GM11168 (cell line): ENCODE measurements around the gene WBP11.
"Not testable (repeated sequence)": the region's sequence is repeated elsewhere in the genome, so short reads cannot be mapped to it uniquely, and the experiment has no call there.

Experiments used
- in situ Hi-C: fragments of 300-500 bp; cut with MboI; formaldehyde crosslinking; loops from one replicate; pipeline ENCODE4 v1.12.0; 2022; ENCODE audit warnings: low sequenced_read_pairs; ENCODE audit not compliant: unreplicated experiment

WBP11 gene

DNA sequence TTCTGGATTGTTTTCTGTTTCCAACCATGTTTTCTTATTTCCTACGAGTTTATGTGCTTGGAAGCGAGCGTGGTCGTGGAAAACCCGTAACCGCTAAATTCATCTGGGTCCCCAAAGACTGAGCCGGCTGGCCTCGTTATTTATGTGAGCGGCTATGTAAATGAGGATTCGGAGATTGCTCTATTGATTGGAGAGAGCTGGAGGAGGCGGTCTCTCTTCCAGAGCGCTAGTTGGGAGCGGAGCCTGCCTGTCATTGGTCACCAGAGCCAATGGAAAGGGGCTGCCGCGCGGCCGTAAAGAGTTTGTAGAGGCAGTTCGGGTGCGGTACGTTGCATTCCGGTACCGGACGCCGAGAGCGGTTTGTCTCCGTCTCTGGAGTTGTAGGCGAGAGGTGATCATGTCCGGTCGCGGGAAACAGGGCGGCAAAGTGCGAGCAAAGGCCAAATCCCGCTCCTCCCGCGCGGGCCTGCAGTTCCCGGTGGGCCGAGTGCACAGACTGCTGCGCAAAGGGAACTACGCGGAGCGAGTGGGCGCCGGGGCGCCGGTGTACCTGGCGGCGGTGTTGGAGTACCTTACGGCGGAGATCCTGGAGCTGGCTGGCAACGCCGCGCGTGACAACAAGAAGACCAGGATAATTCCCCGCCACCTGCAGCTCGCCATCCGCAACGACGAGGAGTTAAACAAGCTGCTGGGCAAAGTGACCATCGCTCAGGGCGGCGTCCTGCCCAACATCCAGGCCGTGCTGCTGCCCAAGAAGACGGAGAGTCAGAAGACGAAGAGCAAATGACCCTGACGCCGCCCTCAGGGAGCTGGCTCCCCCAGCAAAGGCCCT lies 29.0 kb downstream of the WBP11 start:
- in situ Hi-C loops = no loop called here

DNA sequence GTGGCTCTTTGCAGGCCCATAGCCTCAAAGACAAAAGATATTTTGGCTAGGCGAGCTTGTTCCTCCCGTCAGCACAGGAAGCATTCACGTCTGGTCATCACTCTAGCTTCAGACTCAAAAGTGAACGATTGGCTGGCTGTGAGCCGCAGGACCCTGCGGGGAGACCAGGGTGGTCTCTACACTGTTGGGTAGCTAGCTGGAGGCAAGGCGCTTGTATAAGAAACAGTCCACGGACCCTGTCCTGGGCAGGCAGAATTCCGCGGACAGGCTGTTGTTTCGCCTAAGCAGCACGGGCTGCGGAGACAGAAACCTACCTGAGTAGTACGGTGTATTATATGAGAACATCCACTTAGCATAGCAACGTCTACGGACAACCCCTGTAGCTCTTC lies 29.6 kb downstream of the WBP11 start:
- in situ Hi-C loops = no loop called here

DNA sequence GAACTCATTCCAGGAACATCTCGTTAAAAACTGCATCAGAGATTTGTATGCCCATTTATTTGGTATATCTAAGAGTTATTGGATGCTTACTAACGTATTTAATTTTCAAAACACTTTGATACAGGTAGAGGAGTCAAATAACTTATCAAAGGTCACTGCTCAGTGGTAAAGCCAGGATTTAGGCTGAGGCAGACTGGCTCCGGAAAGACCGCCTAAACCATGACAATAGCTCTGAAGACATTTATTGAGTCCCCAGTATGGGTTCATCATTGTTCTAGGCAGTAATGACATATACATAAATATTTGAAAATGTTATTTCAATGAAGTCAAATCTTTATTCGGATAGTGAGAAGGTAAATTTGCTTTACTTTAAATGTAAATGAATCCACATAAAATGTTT lies 30.3 kb downstream of the WBP11 start:
- in situ Hi-C loops = no loop called here

DNA sequence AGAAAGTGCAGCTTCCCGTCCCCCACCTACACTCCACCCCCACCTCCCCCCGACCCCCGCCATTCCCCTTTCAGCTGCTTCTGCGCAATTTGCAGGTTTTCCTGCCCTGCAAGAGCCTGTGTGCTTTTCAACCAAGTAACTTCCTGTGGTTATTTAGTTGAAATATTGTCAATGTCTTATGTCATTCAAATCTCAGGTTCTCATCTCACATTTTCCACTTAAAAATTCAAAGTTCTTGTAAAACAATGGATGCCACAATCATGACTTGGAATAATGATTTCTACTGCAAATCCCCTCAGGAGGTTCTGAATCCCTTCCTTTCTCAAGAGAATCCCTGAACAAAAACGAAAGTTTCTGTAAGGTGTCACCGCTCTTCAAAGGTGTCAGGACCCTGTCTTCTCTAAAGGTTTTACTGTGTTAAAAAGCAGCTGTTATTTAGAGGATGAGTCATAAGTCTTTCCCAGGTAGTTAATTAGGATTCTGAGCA lies 31.6 kb downstream of the WBP11 start:
- in situ Hi-C loops = no loop called here

DNA sequence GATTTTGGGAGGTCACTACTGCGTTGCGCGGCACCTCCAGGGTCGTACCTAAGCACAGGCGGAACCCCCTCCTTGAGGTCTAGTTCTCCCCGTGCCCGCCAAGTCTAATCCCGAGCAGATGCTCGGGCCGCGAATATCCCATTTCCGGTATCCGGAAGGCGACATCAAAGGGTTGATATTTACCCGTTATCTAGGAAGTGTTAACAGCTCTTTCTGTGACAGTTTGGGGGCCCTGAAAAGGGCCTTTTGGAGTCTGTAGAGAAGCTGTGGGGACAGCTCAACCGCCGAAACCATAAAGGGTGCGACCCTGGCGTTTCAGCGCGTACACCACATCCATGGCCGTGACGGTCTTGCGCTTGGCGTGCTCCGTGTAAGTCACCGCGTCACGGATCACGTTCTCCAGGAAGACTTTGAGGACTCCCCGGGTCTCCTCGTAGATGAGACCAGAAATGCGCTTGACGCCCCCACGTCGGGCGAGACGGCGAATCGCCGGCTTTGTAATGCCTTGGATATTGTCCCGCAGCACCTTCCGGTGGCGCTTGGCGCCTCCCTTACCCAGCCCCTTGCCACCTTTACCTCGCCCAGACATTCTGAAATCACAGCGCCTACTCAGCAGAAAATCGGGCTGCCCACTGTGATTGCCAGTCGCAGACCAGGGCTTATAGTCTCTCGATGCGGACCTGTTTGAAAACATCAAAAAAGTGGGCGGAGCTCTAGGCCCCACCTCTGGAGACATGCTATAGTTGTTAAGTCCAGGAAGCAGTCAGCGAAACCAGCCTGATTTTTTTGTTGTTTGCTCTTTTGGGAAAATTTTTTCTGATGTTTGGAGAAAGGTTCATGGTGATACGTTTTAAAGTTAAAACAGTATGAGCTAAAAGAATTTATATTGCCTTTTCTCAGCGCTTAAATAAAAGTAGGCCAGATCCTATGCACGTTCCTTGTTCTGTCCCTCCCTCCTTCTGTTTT lies 32.5 kb downstream of the WBP11 start:
- in situ Hi-C loops = no loop called here

DNA sequence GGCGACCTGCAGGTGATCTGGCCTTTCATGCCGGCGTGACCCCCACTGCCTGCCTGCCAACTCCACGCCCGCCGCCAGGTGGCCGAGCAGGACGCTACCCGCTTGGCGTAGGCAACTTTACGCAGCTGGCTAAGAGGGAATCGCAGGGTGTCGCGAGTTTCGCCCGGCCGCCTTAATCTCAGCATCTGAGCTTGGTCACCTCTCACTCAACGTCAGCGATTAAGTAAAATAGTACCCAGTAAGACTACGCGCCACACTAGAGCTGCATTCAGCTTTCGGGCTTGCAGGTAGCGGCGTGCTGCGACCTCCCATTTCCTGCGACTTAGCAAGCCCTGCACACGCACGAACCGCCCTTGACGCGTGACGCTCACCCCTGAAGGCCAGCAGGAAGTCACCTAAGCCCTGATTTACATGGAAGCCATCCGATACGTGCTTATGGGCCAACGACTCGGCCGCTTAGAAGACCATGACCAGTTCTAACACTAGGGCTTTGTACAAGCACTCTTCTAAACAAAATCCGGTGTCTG lies 33.2 kb downstream of the WBP11 start:
- in situ Hi-C loops = no loop called here

DNA sequence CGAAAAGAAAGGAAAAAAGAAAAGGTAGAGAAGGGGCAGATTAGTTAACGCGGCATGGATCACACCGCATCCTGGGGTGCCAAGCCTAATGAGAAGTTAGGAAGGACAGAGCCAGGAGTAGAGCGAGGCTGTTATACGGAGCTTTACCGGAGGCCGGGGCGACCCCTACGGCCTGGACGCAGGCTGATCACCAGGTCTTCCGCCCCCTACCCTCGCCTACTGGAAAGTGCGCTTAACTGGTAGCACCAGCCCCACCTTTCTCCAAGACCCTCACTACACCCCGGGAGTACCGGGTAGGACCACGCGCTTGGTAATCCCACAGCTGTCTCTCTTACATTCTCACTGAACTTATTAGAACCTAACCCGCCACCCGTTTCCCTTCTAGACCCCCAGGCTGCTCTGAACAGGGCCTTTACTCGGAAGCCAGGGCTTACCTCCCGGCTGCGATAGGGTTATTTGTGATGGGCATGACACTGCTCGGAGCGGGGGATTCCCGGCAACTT lies 33.8 kb downstream of the WBP11 start:
- in situ Hi-C loops = no loop called here

DNA sequence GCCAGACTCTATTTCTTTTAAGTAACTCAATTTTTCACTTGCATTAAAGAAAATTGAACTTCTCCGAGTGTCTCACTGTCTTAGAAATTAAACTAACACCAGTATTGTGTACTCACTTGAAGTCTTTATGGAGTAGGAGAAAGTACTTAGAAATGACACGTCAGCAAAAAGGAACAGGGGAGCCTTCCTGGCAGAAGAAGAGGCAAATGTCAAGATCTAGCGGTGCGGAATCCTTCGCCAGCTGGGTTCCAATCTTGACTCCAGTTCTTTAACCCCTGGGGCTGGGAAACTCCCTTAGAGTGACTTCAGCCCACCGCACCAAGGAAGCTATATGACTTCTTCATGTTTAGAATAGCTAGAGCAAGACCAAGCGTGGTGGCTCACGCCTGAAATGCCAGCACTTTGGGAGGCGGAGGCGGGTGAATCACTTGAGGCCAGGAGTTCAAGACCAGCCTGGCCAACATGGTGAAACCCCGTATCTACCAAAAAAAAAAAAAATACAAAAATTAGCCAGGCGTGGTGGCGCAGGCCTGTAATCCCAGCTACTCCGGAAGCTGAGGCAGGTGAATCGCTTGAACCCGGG lies 34.4 kb downstream of the WBP11 start:
- in situ Hi-C loops = no loop called here

DNA sequence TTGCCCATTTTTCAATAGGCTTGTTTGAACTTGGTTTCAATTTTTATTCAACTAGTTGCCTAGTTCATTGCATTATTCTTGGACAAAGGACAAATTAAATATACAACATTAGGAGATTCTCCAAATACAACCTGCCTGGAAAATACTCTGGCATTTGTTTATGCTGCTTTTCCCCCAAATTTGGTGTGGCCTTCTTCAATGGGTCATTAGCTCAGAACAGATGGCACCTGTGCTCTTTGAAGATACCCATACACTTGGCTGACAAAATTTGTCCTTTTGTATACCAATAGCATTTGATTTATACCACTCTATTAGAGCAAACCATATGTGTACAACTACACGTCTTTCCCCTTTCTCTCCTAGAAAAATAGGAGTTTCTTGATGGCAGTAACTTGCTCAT lies 35.7 kb downstream of the WBP11 start:
- in situ Hi-C loops = no loop called here

DNA sequence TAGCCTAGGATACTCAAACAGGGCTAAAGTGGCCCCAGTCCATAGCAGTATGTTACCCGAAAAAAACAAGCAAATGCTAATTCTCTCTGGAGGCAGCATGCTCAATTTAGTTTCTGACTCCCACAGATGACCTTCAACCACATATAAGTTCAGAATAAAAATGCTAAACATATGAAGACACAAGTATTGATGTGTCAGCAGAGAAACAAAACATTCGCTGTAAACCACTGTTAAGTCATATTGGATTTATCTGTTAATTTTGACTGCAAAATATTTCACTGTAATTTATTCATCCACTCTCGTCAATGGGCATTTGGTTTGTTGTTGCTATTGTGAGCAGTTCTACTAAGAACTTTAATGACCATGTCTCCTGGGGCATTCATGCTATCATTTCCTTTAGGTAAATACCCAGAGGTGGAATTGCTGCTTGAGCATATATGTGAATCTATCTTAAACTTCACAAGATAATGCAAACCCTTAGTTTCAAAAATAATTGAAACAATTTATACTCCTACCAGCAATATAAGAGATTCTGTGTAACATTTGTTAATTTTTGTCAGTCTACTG lies 36.5 kb downstream of the WBP11 start:
- in situ Hi-C loops = no loop called here

DNA sequence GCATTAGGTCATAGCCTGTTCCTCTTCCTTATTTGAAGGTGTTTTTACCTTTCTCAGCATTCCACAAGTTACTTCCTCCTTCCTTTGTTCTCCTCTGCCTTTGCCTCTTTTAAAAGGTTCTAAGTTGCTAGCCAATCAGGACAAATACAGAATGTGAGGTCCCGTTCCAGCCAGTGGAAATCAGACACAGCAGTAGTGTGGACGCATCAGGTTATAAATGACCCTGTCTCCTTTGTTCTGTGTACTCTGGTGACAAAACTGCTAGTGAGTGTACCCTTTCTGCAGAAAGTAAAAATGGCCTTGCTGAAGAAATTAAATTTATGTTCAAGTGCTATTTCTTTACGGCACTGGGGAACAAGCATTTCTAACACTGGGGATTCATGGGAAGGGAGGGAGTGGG lies 37.3 kb downstream of the WBP11 start:
- in situ Hi-C loops = not testable (repeated sequence)

DNA sequence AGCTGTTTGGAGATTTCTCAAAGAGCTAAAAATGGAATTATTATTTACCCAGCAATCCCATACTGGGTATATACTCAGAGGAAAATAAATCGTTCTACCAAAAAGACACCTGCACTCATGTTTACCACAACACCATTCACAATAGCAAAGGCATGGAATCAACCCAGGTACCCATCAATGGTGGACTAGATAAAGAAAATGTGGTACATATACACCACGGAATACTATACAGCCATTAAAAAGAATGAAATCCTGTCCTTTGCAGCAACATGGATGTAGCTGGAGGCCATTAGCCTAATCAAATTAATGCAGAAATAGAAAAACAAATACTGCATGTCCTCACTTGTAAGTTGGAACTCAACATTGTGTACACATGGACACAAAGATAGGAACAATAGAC lies 37.9 kb downstream of the WBP11 start:
- in situ Hi-C loops = no loop called here

DNA sequence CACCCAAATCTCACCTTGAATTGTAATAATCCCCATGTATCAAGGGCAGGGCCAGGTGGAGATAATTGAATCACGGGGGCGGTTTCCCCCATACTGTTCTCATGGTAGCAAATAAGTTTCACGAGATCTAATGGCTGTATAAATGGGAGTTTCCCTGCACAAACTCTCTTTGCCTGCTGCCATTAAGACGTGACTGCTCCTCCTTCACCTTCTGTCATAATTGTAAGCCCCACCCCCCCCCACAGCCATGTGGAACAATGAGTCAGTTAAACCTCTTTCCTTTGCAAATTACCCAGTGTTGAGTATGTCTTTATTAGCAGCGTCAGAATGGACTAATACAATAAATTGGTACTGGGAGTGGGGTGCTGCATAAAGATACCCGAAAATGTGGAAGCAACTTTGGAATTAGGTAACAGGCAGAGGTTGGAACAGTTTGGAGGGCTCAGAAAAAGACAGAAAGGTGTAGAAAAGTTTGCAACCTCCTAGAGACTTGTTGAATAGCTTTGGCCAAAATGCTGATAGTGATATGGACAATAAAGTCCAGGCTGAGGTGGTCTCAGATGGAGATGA lies 43.5 kb downstream of the WBP11 start:
- in situ Hi-C loops = not testable (repeated sequence)

DNA sequence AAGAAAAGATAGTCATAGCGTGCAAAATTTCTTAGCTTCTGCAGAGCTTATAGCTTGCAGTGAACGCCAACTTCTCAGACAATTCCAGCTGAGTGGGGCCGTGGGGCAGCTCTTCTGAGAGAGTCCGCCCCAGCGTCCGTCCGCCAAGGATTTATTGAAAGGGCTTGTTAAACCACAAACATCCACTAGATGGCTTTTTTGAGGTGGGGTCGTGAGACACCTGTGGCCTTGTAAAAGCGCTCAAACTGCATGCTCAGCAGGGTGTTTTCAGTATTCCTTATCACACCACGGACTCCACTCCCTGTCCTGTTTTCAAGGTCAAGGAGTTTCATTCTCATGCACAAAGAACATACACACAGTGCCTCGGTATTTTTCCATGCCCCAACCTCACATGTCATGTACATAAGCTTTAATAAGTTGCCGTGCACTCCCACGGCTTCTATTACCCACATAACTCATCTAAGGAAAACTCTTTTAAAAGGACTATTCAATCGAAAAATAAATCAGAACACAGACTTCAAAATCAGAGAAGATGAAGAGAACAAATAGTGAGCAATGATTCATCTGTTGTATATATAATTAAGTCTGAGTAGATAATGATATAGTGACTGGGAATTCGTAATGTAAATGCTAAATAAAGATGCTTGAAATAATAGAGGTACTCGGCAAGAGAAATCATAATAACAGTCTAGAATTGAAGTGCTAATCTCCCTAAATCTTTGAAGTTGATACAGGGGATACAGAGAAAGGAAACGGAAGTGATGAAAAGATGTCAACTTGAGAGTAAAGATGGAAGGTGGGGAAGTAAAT lies 46.7 kb downstream of the WBP11 start:
- in situ Hi-C loops = no loop called here

DNA sequence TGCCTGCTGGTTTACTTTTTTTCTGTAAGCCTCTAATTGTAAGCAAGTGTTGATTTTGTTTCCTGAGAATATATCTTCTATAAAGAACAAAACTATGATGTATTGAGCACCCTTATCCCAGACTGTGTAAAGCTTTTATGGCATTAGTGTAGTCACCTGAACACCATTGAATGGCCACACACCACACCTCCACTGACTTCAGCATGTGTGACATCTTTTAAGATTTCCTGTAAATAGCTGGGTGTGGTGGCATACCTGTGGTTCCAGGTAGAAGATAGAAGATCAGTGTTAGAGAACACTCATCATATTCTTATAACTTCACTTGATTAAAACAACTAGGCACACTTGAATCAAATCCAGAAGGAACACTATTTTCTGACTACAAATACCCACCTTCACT lies 51.3 kb downstream of the WBP11 start:
- in situ Hi-C loops = no loop called here

DNA sequence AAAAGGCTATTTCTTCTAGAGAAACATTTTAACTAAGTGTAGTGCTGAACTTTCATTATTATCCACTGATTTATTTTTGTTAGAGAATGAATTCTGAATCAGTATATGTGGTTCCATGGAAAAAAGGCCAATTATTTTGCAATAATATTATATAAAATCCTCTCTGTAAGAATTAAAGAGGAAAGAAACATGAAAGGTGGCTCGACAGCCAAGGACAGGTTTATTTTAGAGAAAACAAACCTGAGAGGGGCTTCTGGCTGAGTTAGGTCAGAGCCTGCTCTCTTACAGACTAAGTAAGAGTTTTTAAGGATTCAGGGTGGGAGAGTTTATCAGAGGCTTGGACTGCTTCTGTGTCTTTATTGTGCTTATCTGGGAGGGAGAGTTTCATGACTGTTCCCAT lies 60.2 kb downstream of the WBP11 start:
- in situ Hi-C loops = loop anchor here (25.0 kb wide), 1 partner anchor 469 kb away; the partner anchor contains the start of gene RERG

DNA sequence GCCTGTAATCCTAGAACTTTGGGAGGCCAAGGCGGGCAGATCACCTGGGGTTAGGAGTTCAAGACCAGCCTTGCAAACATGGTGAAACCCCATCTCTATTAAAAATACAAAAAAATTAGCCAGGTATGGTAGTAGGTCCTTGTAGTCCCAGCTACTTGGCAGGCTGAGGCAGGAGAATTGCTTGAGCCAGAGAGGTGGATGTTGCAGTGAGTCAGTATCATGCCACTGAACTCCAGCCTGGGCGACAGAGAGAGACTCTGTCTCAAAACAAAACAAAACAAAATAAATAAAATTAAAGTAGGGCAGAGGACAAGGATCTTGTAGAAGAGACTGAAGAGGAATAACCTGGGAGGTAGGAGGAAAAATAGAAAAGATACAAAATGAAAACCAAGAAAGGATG lies 61.3 kb downstream of the WBP11 start:
- in situ Hi-C loops = loop anchor here (25.0 kb wide), 1 partner anchor 470 kb away; the partner anchor contains the start of gene RERG

DNA sequence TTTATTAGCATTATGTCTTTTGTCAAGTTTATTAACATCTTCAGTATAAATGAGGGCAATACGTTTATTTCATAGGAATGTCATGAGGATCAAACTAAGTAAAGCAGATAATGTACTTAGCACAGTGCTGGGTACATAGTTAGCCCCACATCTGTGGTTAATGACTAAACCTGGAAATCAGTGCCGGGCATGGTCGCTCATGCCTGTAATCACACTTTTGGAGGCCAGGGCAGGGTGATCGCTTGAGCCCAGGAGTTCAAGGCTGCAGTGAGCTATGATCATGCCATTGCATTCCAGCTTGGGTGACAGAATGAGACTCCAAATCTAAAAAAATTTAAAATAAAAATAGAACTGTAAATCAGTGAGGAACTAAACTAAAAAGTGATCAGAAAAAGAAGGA lies 62.1 kb downstream of the WBP11 start:
- in situ Hi-C loops = loop anchor here (25.0 kb wide), 1 partner anchor 471 kb away; the partner anchor contains the start of gene RERG

DNA sequence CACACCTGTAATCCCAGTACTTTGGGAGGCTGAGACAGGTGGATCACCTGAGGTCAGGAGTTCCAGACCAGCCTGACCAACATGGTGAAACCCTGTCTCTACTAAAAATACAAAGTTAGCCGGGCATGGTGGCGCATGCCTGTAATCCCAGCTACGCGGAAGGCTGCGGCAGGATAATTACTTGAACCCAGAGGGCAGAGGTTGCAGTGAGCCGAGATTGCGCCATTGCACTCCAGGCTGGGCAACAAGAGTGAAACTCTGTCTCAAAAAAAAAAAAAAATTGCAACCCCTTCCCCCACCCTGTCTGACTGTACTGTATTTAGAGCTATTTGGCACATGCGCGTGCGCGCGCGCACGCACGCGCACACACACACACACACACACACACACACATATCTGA lies 66.8 kb downstream of the WBP11 start:
- in situ Hi-C loops = loop anchor here (25.0 kb wide), 1 partner anchor 476 kb away; the partner anchor contains the start of gene RERG
